HG03025 (cell line): ENCODE results near the gene RNU1-4.
"Not testable (repeated sequence)": the region's sequence is repeated elsewhere in the genome, so short reads cannot be mapped to it uniquely, and the experiment has no call there.

Source experiments
- ATAC-seq: cut with Tn5 transposase; IDR thresholded peaks from one replicate; pipeline ENCODE4 v1.9.1; 2021; ENCODE audit warnings: mild to moderate bottlenecking, moderate library complexity; ENCODE audit not compliant: unreplicated experiment, low FRiP score

Gene RNU1-4

GRCh38 chr1:16740047-16740964, at the start of gene RNU1-4:
TSS of gene RNU1-4 (plus strand) at chr1:16740516.
- peak; percentile 94 for ATAC-seq

DNA sequence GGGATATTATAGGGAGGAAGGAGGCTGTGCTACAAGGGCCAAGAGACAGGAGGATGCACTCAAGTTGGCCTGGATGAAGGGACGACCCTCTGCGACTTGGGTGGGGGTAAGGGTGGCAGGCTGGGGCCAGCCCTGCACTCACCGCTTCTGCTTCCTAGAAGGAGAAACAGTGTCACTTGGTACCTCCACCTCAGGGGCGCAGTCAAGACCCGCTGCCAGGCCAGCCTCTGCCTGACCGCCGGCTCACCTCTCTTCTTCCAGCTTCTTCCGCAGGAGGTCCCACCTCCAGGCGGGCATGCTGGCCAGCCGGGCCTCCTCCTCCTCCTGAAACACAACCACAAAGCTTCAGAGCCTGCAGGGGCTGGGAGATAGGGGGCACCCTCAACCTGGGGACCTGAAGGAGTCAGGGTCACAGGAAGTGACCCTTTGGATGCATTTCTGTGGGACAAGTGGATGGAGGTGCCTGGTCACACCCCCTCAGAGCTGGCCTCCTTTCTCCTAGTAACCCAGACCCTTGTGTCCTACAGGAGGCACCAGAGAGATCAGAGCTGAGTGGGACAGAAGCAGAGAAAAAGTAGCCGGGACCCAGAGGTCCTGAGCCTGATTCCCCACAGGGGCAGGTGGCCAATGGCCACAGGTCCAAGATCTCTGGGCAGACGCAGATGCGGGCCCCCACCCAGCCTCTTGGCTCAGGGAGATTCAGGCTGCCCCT, 49.2 kb upstream of the RNU1-4 start:
- ATAC-seq = not testable (repeated sequence)

DNA sequence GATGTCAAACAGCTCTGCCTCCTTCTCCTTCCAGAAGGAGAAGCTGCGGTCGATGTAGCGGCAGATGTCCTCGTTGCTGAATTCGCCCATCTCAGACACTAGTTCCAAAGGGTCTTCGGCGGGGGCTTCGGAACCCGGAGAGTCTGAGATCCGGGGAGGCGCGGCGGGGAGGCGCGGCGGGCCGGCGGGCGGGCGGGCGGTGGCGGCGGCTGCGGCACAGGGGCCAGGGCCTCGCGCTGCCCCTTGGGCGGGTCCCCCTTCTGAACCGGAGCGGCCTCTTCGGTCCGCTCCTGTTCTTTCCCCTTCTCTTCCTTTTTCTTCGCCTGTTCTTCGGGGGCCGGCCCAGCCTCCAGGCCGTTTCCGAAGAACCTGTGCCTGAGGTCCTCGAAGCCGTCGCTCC, 48.0 kb upstream of the RNU1-4 start:
- ATAC-seq = not testable (repeated sequence)

DNA sequence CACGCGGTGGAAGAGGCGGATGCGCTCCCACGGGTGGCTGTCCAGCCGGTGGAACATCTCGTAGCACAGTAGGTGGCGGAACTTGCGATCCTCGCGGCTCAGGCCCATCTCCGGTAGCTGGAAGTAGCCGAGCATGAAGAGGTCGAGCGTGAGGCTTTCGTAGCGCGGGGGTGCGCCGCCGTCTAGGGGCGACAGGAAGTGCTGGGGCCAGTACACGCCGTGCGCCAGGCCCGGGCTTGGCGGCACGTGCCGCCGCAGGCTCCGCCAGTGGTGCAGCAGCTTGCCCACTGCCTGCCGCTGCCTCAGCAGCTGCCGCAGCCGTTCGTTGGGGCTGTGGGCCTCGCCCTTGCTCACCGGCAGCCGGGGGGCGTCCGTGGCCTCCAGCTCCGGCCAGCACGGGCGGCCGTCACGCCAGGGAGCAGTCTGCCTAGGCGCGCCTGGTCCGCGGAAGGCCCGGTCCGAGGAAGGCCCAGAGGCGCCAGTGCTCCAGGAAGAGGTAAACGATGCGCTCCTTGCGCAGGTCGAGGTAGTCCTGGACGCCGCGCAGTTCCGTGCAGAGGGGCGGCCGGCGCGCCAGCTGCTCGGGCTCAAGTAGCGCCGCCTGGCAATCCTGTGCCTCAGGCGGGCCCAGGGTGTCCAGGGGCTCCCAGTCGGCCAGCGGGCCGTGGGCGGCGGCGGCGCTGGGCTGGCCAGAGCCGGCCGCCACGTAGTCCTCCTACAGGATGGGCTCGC, 47.4 kb upstream of the RNU1-4 start:
- ATAC-seq = not testable (repeated sequence)

DNA sequence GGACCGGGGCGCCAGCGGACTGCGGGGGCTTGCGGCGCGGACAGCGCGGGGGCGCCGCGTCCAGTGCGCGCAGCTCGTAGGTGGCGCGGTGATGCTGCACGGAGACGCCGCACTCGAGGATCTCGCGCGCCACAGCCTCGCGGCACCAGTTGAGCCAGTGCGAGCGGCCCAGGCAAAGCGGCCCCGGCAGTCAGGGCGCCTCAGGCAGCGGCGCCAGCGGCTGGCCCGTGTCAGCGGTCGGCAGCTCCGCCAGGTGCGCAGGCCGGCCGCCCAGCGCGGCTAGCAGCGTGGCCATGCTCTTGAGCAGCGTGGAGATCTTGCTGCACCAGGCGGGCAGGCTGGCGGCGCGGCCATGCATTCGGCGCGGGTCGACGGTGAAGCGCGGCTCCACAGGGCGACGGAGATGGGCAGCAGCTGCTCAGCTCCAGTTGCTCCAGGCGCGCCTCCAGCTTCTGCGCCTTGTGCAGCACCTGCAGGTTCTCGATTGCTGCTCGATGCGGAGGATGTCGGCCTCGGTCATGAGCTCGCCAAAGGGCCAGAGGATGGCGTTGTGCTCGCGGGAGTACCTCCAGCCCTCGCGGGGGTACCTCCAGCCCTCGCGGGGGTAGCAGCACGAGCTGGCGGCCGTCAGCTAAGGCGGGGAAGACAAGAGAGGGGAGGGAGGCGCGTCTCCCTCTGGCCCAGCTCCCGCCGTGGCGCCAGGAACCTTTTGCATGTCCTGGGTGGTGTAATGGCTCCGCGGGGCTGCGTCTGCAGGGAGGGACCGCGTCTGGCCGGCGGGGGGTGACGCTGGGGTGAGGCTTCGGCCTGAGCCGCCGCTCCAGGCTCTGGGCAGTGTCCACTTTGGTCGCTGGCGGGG, 46.6 kb upstream of the RNU1-4 start:
- not testable (repeated sequence) for ATAC-seq

GRCh38 chr1:16694308-16694702, 46.0 kb upstream of the RNU1-4 start:
- ATAC-seq = not testable (repeated sequence)

GRCh38 chr1:16696507-16697150, 43.7 kb upstream of the RNU1-4 start:
- ATAC-seq = not testable (repeated sequence)

DNA sequence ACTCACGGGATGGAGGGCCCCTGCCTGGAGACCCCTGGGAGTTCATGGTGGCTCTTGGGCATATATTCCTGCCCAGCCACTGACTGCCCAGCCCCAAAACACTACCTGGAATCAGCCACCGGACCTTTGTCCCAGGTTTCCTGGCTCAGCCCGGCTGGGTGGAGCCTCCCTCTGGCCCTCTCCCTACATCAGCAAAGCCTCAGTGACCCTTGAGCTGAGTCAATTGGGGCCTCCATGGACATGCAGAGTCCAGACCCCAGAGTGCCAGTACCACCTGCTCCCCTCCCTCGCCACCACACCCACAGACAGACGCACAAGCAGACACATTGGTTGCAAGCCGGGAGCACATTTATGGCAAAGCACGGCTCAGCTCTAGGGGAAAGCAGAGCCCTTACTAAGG, 43.2 kb upstream of the RNU1-4 start:
- ATAC-seq = not testable (repeated sequence)

DNA sequence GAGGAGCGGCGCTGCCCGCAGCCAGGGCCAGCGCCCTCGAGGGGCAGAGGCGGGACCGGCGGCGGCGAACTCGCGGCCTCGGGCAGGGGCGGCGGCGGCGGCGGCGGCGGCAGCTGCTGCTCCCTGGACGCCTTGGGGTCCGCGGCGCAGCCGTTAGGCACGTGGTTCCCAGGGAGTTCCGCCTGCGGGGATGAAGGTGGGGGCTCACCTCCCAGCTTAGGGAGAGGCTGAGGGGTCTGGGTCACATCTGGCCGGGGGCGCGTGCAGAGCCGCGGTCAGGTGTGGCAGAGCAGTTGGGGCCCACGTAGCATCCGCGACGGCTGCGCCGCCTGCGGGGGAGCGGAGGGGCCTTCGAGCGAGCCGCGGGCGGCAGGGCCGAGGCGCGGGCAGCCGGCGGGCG, 40.9 kb upstream of the RNU1-4 start:
- not testable (repeated sequence) for ATAC-seq

- ATAC-seq = not testable (repeated sequence)
Measured at GRCh38 chr1:16700138-16700895, 40.0 kb upstream of the RNU1-4 start.

DNA sequence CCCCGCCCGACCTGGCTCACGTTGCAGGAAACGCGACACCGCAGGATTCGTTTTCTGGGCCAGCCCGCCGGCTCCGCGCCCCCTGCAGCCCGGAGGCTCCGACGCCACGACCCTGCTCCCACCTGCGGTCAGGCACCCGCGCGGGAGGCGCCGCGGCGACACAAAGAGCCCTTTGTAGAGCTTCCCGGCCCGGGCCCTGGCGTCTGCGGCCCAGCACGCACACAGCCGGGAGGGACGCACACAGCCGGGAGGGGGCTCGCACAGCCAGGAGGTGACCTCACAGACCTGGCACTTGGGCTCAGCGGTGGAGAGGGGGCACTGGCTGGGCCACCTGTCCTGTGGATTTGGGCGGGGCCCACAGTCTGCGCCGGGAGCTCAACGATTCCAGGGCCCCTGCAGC, 39.1 kb upstream of the RNU1-4 start:
- not testable (repeated sequence) for ATAC-seq

DNA sequence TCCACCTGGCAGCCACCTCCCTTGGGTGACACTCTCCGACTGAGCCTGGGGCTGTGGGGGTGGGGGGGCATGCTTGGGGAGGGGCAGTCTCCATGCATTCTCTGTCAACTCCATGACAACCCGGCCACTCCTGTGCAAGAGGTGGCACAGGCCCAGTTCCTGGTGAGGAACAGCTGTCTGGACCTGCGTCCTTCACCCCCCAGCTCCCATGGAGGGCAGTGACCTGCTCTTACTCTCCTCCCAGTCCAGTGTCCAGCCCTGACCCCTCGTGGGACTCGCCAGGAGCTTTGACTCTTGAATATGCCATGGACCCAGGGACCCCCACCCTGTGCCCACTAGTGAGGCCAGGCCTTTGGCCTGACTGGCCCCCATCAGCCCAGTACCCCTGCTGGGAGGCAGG, 38.0 kb upstream of the RNU1-4 start:
- not testable (repeated sequence) for ATAC-seq

- ATAC-seq = not testable (repeated sequence)
Measured at GRCh38 chr1:16703141-16703540, 37.2 kb upstream of the RNU1-4 start.

DNA sequence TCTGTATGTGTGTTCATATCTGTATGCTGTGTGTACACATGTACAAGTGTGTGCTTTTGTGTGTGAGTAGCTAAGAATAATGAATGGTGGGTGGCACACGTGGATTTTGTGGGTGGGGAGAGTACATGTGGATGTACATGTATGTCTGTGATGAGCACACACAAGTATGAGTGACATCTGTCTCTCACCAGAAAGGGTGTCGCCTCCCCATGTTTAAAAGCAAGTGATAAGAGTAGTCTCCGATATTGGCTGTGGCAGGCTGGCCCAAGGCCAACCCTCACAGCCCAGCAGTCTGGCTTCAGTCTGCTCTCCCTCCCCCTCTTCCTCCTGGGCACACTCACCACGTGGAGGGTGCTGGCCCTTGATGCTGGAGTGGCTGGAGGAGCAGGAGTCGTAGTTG, 36.7 kb upstream of the RNU1-4 start:
- not testable (repeated sequence) for ATAC-seq

GRCh38 chr1:16704076-16704475, 36.2 kb upstream of the RNU1-4 start:
- not testable (repeated sequence) for ATAC-seq

DNA sequence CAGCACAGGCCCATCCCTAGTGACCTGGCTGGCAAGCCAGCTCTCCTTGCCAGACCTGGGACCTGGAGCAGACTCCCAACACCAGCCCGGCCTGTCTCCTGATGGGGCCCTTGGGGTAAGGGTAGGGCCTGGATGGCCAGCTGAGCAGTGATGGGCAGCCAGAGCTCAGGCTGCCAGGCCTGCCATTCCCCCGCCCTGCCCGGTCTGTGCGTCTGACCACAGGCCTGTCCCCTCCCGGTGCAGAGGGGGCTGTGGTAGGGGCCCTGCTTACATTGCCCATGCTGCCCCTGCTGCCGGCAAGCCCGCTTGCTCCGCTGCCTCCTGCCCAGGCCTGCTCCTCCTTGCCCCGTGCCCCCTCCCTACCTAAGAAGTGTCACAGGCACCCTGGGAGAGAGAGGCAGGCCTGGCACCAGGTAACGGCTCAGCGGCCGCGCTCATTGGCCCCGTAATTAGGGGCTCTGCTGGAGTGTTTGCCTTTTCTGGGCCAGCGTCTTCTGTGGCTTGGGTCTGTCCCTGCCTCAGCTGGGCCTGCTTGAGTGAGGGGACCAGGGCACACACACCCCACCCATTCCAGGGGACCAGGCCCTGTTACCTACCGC, 35.7 kb upstream of the RNU1-4 start:
- not testable (repeated sequence) for ATAC-seq

GRCh38 chr1:16706302-16706701, 34.0 kb upstream of the RNU1-4 start:
- not testable (repeated sequence) for ATAC-seq
